ENCODE data around the gene DHX32.

Gene DHX32

DNA sequence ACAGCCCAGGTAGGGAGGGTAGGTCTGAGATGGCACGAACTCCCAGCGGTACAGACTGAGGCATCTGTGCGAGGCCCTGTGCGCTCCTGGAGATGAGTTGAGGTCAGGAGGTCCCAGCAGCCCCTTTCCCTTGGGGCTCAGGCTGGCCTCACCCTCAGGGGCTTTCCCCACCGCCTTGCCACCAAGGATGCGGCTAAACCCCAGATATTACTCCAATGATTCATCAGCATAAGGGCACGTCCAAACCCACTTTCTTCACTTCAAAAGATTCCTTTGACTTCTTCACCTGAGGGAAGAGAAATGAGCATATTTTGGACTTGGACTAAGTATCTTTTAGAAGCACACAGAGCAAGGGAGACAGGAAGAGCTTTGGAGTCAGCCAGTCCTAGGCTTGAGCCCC lies 78.4 kb downstream of the DHX32 start:
- no peak for DNase-seq (ENCODE audit: low read depth)

DNA sequence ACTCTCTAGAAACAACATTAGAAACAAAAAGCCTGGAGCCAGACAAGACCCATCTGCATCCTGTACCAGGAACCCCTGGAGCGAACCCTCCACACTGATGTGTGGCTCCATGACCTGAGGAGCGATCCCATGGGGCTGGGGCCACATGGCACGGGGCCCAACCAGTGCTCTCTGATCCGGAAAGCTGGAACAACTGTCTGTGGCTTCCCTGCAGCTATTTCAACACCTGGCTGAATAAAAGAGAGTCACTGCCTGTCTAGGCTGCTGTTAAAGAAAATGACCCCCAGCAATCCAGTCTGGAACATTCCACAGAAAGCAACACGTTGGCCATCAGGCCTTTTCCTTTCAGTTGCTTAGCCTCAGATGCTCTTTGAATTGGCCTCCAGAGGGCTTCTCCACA lies 79.0 kb downstream of the DHX32 start:
- no peak for DNase-seq (ENCODE audit: low read depth)

DNA sequence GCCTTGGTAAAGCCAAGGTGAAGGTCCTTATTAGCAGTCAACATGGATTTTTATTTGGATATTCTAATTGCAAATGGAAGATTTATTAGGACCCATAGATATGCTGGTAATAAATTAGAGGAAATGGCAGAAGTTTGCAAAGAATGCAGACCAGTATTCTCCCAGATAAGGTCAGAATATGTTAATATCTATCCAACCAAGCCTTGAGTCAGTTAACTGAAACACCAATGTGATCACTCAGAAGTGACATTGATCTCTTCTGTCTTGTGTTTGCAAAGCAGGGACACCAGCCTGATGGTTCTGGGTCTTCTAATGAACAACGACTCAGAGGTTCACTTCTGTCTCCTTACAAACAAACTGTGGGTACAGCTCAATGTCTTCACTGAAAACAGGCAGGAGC lies 79.5 kb downstream of the DHX32 start:
- no peak for DNase-seq (ENCODE audit: low read depth)

DNA sequence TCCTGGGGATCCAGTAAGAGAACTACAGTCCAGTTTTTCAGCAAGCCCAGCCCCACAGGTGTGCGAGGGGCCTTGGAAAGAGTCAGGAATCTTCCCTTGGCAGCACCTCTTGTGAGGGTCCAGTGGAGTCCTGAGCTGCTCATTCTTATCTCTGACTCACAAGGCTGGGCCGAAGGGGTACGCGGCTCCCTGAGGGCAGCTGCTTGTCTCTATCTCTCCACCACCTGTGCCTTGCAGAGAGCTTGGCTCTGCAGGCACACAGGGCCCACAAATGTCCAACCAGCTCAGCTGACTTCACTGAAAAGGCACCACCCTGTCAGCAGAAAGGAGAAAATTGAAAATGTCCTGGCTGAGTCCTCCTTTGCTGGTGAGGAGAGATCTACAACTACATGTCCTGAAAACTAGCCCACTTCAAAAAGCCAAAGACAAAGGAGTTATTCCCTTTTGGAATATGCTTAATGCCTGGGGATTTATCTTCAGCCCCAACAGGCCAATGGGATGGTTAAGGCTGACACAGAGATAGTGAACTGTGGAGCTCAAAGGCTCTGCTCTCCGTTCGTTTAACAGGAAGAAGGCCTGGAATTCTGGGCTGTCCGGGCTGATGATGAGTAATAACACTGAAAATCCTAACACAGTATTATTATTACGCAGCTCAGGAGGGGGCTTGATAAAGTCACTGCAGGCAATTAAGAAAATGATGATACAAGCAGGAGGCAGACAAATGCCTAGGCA lies 81.5 kb downstream of the DHX32 start:
- DNase-seq (ENCODE audit: low read depth), result no peak

DNA sequence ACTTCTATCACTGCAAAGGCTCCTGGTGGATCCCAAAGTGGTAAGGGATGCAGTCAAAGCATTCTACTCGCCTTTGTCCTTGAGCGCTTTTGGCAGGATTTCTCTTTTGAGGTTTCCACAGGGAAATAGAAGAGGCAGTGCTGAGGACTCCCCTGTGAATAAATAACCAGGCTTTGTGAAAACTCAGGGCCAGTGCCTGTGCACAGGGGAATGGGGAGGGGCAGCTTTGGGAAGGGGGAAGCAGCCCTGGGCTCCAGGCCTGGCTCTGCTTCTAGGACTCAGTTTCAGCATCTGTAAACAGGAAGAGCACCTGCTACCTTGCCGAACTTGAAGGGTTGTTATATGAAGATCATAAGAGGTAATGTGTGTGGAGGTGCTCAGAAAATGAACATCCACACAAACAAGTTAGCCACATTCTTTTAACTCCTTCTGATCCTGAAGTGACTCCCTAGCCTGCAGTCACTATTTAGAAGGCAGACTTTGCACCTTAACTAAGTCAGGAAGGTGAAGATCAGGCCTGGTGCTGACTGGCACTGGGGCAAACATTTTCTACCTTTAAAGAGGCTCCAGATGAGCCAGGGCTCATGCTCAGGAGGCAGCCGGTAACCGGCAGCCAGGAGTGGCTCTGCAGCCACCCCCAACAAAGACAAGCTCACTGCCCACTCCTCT lies 83.0 kb downstream of the DHX32 start:
- no peak for DNase-seq (ENCODE audit: low read depth)

DNA sequence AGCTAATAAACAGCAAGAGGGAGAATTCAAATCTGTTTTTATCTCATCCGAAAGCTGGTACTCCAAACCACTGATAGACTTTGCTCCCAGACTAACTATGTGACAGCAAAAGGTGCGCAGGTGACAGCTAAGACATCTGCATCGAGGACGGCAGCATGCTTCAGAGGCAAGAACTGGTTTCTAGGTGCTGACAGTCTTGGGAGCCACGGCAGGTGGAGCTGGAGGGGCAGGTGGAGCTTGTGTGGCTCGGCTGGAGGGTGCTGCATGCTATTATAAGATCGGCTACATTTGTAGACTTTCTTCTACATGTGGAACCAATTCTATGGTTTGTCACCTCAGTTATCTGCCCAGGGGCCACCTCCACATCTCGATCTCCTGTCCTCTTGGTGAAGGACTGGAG lies 83.7 kb downstream of the DHX32 start:
- no peak for DNase-seq (ENCODE audit: low read depth)

DNA sequence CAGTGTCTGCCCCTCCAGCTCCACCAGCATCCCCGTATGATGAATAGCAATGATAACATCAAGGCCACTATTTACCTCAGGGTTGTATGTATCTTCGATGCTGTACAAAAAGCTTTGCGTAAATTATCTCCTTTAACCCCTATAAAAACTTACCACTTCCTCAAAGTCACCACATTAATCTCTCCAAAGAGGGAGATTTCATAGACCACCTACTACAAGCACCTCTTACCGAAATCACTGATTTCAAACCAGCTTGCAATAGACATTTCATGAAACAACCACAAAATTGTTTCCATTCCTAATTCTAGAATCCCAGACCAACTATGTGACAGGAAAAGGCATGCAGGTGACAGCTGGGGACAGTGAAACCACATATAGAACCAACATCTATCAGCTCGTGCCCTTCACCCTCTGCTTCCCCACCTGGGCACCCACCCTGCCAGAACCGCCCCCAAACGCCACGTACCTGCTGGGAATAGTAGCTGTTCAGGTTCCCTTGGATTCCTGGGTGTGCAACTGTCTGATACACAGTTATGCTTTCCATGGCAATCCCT lies 85.4 kb downstream of the DHX32 start:
- no peak for DNase-seq (ENCODE audit: low read depth)

DNA sequence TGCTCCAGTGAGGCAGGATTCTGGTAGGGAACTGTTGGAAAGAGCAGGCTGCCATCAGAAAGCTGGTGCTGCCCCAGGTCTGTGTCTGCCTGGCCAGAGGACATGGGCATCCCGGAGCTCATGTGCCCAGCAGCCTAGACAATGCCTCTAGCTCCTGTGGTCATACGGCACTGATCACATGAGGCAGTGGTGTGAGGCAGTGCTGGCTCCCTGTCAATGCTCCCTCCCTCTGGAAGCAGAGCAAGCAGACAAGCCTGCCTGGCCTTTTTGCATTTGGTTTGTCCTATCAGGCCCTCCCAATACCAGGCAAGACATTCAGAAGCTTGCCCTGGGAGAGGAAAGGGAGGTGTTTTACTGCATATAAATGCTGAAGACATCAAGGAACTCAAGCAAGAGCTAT lies 86.0 kb downstream of the DHX32 start:
- no peak for DNase-seq (ENCODE audit: low read depth)

DNA sequence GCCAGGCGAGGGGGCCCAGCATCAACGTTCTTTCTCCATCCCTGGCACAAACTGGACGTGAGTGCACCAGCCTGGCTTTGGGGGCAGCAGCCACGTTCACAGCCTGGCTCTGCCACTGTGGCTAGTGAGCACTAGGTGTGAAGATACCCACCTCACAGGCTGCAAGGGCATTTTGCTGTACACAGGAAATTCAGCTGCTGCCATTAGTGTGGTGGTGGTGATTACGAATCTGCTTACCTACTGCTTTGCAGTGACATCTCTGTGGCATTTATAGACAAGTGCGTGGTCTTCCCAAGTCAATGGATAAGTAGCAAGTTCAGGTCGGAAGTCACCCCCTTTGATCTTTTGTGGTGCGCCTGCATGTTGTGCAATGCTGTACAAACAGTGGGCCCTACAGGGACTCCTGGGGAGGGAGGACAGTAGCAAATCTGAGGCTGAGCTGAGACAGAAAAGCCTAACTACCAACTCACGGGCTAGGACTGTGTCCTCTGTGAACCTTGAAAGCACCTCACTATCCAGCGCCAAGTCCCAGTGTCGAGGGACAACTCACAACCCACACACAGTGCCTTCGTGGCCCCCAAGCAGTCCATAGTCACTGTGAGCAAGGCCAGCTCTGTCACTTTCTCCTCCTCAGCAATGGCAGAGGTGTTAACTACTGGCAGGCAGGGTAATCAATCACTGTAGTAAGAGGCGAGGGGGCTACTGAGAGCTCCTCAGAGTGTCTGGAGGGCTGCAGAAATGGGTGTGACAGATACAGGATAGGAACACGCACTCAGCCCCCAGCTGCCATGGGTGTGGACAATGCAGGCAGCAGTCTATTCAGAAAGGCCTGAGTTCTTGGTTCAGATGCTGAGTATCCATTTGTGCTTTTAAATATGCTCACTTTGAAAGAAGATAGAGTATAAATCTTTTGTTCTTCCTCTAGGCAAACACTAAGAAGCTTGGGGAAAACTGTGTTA lies 88.5 kb downstream of the DHX32 start:
- DNase-seq (ENCODE audit: low read depth), result no peak

DNA sequence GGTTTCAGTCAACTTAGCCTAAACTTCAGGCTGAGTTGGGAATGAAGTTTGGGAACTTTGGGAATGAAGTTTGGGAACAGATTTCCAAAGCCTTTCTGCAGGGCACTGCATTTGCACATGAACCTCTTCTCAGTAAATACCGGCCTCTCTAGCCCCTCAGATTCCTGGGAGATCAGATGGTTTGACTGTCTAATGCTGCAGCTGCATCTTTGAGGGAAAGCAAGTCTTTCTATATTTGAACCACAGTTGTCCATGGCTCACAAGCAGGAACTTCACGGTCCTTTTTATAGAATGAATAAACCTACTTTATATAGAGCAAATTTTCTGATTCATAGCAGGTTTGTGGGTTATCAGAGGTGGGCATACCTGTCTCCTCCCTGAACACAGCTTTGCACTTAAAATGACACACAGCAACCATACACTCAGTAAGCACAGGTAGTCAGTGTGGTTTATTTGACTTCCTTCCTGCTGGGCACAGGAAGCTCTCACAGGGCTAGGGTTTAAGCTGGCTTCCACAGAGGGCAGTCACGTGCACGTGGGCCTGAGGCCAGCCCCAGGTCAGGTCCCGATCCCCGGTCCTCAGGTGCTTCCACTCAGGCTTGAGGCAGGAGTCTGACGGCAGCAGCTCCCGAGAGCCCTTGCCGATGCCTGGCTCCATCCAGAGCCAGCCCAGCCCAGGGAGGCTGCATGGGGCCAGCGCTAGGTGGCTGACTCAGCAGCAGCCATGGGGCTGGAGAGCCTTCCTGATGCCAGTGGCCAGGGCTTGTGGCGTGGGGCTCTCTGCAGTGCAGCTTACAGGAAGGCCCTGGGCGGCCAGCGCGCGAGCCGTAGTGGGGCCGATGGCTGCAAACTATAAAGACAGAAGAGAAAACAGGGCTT lies 92.7 kb downstream of the DHX32 start:
- DNase-seq (ENCODE audit: low read depth), result no peak

Measured in stimulated activated CD8-positive, alpha-beta memory T cell treated with anti-CD3 and anti-CD28 coated beads, Interleukin-12 subunit alpha, Interleukin-12 subunit beta, amount 100 ng/mL, for 4 hours (primary cell).